ENCODE results near the gene PTK7.
"Not testable (repeated sequence)": the region's sequence is repeated elsewhere in the genome, so short reads cannot be mapped to it uniquely, and the experiment has no call there.

The PTK7 gene

DNA sequence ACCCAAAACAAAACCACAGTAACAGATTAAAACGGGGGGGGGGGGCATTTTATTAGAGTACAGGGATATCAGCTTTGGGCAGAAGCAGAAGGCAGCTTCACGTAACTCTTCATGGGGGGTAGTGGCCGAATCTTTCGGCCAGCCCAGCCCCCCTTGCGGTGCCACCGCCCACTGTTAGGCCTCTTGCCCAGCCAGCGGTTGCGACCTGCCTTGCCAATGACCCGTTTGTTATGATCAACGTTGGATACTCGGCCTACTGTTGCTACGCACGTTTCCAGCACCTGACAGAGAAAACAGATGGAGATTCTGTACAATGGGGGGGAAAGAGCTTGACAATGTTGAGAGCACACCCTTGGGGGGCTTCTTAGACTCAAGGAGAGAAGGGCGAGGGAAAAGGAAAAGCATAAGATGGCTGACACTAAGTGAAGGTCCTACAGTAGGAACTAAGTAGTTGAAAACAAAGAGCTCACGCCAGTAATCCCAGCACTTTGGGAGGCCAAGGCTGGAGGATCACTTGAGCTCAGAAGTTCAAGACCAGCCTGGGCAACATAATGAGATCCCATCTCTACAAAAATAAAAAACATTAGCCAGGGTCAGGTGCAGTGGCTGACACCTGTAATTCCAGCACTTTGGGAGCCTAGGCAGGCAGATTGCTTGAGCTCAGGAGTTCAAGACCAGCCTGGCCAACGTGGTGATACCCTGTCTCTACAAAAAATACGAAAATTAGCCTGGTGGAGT is 21.7 kb upstream of the PTK7 start:
- no peak for DNase-seq

DNA sequence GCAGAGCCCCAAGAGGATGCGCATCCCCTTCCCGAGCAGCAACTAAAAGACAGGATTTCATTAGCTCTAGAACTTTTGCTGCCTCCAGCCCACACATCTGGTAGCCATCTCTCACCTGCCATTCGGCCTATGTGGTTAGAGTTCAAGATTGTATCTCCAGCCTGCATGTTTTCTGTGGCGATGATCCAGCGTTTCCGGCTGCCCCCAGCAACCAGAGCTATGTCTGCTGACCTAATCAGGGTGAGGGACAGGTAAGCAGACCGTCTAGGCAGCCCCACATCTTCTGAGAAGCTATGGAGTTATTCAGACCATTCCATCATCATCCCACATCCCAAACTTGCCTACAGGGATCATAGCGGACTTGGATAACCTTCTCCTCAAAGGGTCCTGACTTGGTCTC is 20.1 kb upstream of the PTK7 start:
- no peak for DNase-seq

- DNase-seq: no peak
Observed at GRCh38 chr6:43058531-43058930, 17.6 kb upstream of the PTK7 start.

GRCh38 chr6:43059168-43060033 is 16.7 kb upstream of the PTK7 start, which contains the start of the genes KLC4 and MRPL2:
KLC4 (plus strand) TSS chr6:43059631; CDS start chr6:43061336, 1,705 bp downstream.
MRPL2 (minus strand) TSS chr6:43059434; CDS start chr6:43059381, 53 bp downstream.
- DNase-seq: peak; percentile 98

DNA sequence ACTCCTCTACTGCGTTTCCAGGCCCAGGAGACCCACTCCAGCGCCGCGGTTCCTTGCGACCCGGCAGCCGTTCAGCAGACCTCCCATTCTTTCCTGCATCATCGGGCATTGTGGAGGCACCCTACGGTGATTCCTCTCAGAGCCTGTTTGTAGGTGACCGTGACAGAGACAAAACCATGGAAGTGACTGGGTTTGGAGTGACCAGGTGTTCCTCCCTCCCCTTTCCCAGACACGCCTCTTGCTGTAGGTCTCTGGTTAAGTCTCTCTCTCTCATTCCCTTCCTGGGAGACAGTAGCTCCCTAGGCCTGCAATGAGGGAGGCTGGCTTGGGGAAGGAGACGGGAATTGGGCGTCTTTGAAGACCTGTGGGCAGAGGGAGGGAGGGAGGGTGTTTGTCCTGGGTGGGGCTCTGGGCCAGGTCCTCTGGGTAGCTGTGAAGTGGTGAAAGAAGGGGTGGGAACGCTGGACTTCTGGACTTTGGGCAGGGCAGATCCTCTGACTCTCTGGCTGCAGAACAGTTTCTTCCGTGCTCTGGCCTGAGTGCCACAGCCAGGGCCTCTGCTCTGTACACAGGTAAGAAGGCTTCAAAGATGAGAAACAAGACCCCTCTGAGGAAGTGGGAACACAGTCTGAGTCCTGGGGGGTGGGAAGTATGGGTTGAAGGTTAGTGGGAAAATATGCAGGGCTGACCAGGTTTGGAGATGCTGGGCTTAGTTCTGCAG is 15.9 kb upstream of the PTK7 start:
- no peak for DNase-seq

- no peak for DNase-seq
Observed at GRCh38 chr6:43060755-43061633, 15.1 kb upstream of the PTK7 start.

GRCh38 chr6:43061861-43062260 is 14.3 kb upstream of the PTK7 start:
- no peak for DNase-seq

DNA sequence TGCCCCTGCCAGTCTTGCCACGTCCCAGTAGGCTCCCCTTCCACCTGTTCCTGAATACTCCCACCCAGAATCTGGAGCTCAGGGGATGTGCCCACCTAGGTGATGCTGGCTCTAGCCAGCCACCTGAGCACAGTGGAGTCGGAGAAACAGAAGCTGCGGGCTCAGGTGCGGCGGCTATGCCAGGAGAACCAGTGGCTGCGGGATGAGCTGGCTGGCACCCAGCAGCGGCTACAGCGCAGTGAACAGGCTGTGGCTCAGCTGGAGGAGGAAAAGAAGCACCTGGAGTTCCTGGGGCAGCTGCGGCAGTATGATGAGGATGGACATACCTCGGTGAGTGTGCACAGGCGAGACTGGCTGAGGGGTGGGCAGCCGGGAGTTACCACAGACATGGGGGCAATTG is 13.3 kb upstream of the PTK7 start:
- no peak for DNase-seq

DNA sequence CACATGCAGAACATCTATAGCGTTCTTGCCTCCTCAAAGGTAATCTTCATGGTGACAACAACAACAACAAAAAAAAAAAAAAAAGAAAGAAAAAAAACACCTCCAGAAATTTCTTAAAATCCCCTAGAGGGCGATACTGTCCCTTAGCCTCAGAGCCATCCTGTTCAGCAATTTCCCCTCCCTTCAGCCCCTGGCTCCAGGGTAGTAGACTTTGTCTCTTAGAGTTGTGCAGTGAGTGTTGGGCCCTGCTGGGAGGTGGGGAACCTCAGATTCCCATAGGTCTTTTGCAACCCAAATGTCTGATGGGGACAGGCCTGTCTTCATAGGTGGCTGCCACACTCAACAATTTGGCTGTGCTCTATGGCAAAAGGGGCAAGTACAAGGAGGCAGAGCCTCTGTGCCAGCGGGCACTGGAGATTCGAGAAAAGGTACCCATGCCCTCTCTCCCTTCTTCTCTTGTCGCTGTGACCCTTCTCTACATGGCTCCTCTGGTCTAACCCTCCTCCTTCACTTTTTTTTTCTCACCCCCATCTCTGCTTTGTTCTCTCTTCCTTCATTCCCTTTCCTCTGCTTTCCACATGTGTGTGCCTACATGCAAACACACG is 6.0 kb upstream of the PTK7 start:
- DNase-seq: no peak

GRCh38 chr6:43074847-43075669 is 1.1 kb upstream of the PTK7 start:
- no peak for DNase-seq

- peak; percentile 45 for DNase-seq
Observed at GRCh38 chr6:43076464-43077332, 584 bp downstream of the PTK7 start.

DNA sequence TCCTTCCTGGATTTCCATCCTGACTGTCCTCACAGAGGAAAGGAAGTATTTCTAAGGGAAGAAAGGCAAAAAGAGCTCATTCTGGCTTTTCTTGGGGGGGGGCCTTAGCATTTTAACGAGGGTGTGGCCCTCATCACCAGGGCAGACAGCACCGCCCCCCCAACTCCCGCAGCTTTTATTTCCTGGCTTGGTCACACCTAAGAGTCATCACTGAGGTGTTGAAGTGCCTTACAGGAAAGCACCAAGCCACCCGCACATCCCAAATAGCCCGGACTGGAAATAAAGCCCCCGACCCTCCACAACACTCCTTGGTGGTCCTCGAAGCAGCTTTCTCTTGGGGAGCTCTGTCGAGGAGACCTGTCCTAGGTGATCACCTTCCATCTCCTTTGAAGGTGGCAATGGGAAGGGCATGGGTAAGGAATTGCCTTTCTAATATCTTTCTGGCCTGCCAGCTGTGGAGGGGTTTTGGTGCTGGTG is 1.3 kb downstream of the PTK7 start:
- DNase-seq: no peak

- no peak for DNase-seq
Observed at GRCh38 chr6:43077981-43078511, 1.9 kb downstream of the PTK7 start.

DNA sequence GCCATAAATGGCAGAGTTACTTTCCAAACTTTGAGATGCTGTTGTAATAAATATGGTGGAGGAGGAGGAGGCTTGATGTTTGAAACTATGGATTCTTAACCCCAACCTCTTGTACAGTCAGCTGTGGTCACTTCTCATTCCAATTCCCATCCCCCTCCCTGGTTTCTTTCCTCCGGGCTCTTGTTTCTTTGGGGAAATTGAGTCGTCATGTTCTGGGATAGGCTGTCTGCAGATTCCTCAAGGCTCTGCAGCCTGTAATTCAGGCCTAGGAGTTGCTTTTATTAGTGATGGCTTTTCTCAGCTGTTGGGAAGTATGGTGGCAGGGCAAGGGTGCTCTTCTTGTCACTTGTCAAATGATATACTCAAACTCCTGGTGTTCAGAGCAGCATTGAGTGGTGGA is 2.6 kb downstream of the PTK7 start:
- no peak for DNase-seq

- no peak for DNase-seq
Observed at GRCh38 chr6:43081043-43081442, 4.9 kb downstream of the PTK7 start.

- DNase-seq: not testable (repeated sequence)
Observed at GRCh38 chr6:43081922-43082321, 5.8 kb downstream of the PTK7 start.

GRCh38 chr6:43082806-43083655 is 6.9 kb downstream of the PTK7 start:
- DNase-seq: no peak

GRCh38 chr6:43086022-43086658 is 10.0 kb downstream of the PTK7 start:
- no peak for DNase-seq
